Testis (tissue), 2 donors: ENCODE data around the gene AXDND1.

Source experiments
- POLR2A ChIP-seq: fragments of 450-650 bp; IDR thresholded peaks from one replicate; pipeline ENCODE4 v1.6.1; 2017; ENCODE audit warnings: antibody characterized with exemption, mild to moderate bottlenecking, moderate library complexity
- TF ChIP-seq, protein P1 (sequence below), 3 experiments: fragments of 450-650 bp in 2 of 3; fragments of 200-600 bp in 1 of 3; sonication (generic) in 1 of 3; IDR thresholded peaks; one replicate each; pipeline ENCODE4 v1.5.1; 2016 to 2019; ENCODE audit warnings: antibody characterized with exemption in 3 of 3, mild to moderate bottlenecking in 2 of 3, moderate library complexity in 1 of 3

DNA sequence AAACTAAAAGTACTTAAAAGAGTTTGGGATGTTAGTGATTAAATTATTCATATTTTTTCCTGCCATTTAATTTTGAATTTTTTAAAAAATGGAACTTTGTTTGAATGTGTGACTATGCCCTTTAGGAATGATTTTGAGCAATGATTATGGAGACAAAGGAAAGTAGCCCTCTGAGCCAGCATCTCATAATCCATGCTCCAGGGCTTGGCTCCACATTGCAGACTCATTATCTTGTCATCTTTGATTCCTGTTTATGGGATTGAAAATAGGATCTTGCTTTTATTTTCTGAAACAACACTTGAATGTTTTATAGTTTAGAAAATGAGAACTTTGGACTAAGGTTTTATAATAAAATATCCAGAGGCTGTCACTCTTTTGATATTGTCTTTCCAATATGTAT is 14.5 kb downstream of the AXDND1 start:
- TF ChIP-seq, protein P1, sequence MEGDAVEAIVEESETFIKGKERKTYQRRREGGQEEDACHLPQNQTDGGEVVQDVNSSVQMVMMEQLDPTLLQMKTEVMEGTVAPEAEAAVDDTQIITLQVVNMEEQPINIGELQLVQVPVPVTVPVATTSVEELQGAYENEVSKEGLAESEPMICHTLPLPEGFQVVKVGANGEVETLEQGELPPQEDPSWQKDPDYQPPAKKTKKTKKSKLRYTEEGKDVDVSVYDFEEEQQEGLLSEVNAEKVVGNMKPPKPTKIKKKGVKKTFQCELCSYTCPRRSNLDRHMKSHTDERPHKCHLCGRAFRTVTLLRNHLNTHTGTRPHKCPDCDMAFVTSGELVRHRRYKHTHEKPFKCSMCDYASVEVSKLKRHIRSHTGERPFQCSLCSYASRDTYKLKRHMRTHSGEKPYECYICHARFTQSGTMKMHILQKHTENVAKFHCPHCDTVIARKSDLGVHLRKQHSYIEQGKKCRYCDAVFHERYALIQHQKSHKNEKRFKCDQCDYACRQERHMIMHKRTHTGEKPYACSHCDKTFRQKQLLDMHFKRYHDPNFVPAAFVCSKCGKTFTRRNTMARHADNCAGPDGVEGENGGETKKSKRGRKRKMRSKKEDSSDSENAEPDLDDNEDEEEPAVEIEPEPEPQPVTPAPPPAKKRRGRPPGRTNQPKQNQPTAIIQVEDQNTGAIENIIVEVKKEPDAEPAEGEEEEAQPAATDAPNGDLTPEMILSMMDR (IDR thresholded peaks at IDR 0.05) = no peak
- TF ChIP-seq POLR2A = no peak
